ENCODE measurements around the gene TEX29. TPM values are rescaled to one million over a fixed set of nuclear protein-coding genes. Genes with fewer than 3 reads are reported as not detected.

TEX29 gene
- total and polyA plus RNA-seq, 10 of the 15 experiments (the other 5 are each of a cell fraction or from before 2014, with no cell fraction given): 0.14 to 0.30 (median 0.22) TPM; not detected in 7

DNA sequence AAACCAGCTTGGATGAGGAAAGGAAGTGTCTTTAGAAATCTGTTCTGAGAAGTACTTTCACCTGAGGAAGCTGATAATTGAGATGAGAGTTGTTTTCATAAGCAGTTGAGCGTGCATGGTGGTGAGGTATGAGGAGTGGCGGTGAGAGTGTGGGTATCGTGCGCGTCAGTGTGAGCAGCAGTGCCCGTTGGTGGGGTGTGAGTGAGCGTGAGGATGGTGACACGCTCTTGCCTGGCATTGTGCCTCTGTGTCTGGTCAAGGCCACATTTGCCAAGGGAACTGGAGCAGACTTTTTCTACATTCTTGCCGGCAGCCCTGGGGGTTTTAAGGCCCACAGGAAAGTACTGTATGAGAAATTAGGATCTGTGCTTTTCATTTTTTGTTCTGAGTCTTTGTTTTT, 36.5 kb upstream of the TEX29 start:
- Histone ChIP-seq H4K20me1 (ENCODE audit: control insufficient read depth, insufficient read depth) (no peaks in the 10 kb centered on the region), H3K4me3 (no peak overlapping the region), H3K27me3 (replicated peaks in 1 of 2; ENCODE audit: control insufficient read depth in 2 of 2, insufficient read depth in 2 of 2, low read length in 1 of 2) (no peaks in the 10 kb centered on the region), H3K4me1 (ENCODE audit: control insufficient read depth, insufficient read depth, low read length) (no peaks in the 10 kb centered on the region), H3K27ac (ENCODE audit: control insufficient read depth, insufficient read depth) (no peak overlapping the region), H3K36me3 (ENCODE audit: control insufficient read depth in 2 of 2, insufficient read depth in 2 of 2, low read length in 1 of 2) (peaks cover 34 to 48% of the 10 kb centered on the region in 2 experiments), H3K9me3 (replicated peaks; ENCODE audit: control insufficient read depth, insufficient read depth, low read length) (no peaks in the 10 kb centered on the region), H2AFZ (ENCODE audit: control insufficient read depth, low read depth, low read length) (no peak overlapping the region), H3K9ac (ENCODE audit: control insufficient read depth, insufficient read depth, low read length) (no peak overlapping the region), H3K79me2 (ENCODE audit: control insufficient read depth, insufficient read depth, low read length) (no peaks in the 10 kb centered on the region), H3K4me2 (ENCODE audit: control insufficient read depth, insufficient read depth) (no peak overlapping the region)
- TF ChIP-seq FOXM1 (IDR thresholded peaks at IDR 0.05; ENCODE audit: low read depth, low read length): no peak
- TF ChIP-seq, protein P1, sequence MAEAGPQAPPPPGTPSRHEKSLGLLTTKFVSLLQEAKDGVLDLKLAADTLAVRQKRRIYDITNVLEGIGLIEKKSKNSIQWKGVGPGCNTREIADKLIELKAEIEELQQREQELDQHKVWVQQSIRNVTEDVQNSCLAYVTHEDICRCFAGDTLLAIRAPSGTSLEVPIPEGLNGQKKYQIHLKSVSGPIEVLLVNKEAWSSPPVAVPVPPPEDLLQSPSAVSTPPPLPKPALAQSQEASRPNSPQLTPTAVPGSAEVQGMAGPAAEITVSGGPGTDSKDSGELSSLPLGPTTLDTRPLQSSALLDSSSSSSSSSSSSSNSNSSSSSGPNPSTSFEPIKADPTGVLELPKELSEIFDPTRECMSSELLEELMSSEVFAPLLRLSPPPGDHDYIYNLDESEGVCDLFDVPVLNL (IDR thresholded peaks at IDR 0.05; ENCODE audit: low read depth, low read length): no peak
- TF ChIP-seq BRCA1 (IDR thresholded peaks at IDR 0.05; ENCODE audit: low read depth, low read length): no peak
- no peak for TF ChIP-seq ZZZ3 (IDR thresholded peaks at IDR 0.05; ENCODE audit: control insufficient read depth, insufficient read length, low read depth)
- TF ChIP-seq JUNB (IDR thresholded peaks at IDR 0.05): no peak
- TF ChIP-seq KLF5 (IDR thresholded peaks at IDR 0.05; ENCODE audit: partially characterized antibody): no peak
- TF ChIP-seq TARDBP (IDR thresholded peaks at IDR 0.05; ENCODE audit: borderline replicate concordance): no peak
- no peak for TF ChIP-seq NRF1 (conservative IDR thresholded peaks at IDR 0.05; ENCODE audit: low read depth, low read length)
- TF ChIP-seq PAX5 (IDR thresholded peaks at IDR 0.05; ENCODE audit: borderline replicate concordance, low read depth, low read length): no peak
- no peak for TF ChIP-seq RB1 (IDR thresholded peaks at IDR 0.05; ENCODE audit: borderline replicate concordance)
- TF ChIP-seq, protein P2, sequence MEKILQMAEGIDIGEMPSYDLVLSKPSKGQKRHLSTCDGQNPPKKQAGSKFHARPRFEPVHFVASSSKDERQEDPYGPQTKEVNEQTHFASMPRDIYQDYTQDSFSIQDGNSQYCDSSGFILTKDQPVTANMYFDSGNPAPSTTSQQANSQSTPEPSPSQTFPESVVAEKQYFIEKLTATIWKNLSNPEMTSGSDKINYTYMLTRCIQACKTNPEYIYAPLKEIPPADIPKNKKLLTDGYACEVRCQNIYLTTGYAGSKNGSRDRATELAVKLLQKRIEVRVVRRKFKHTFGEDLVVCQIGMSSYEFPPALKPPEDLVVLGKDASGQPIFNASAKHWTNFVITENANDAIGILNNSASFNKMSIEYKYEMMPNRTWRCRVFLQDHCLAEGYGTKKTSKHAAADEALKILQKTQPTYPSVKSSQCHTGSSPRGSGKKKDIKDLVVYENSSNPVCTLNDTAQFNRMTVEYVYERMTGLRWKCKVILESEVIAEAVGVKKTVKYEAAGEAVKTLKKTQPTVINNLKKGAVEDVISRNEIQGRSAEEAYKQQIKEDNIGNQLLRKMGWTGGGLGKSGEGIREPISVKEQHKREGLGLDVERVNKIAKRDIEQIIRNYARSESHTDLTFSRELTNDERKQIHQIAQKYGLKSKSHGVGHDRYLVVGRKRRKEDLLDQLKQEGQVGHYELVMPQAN (conservative IDR thresholded peaks at IDR 0.05): no peak
- no peak for TF ChIP-seq MTA2 (IDR thresholded peaks at IDR 0.05; ENCODE audit: low read depth)
- no peak for TF ChIP-seq CBFB (IDR thresholded peaks at IDR 0.05; ENCODE audit: low read depth)
- no peak for TF ChIP-seq CHD1 (IDR thresholded peaks at IDR 0.05; ENCODE audit: low read depth, low read length)
- TF ChIP-seq GABPA (IDR thresholded peaks at IDR 0.05; ENCODE audit: low read depth): no peak
- TF ChIP-seq RAD21 (IDR thresholded peaks at IDR 0.05; ENCODE audit: insufficient read depth, low read depth, low read length): no peak
- no peak for TF ChIP-seq ZNF207 (IDR thresholded peaks at IDR 0.05; ENCODE audit: borderline replicate concordance)
- WGBS (ENCODE audit: insufficient coverage, insufficient replicate concordance, low lambda C conversion rate, missing lambda C conversion rate): 91% methylated on average over 9 of the region's 9 CpGs
- FAIRE-seq (no peak), ATAC-seq (no peak), DNase-seq (ENCODE audit: low read depth, low spot score) (no peak)
- RAD21 ChIA-PET (ENCODE audit: unreplicated experiment): no interaction called here
- CTCF ChIA-PET: no interaction called here
- in situ Hi-C loops (cut with MboI): no loop called here
- SMC1A ChIA-PET (ENCODE audit: uncharacterized antibody, unreplicated experiment): no interaction called here
- intact Hi-C loops (cut with micrococcal nuclease; ENCODE audit: unreplicated experiment): no loop called here
- no TSS peak for BruUV-seq (replicated peaks)
- POLR2A ChIA-PET: no interaction called here

All from GM12878 (cell line).